Heart left ventricle (tissue), 16 donors: ENCODE results near the gene TRIM58. TPM values are rescaled to one million over a fixed set of nuclear protein-coding genes. Genes with fewer than 3 reads are reported as not detected.

ENCODE experiments used
- ATAC-seq, 4 donors: fragments of 200-7000 bp; cut with Tn5 transposase; one replicate each; pipeline ENCODE4 v1.9.1; 2020 to 2022; ENCODE audit warnings: moderate library complexity in 4 of 4, mild to moderate bottlenecking in 3 of 4, moderate number of reproducible peaks in 1 of 4
- DNase-seq, 5 donors: peaks; one replicate each; pipeline ENCODE4 v3.0.0-alpha.2; 2020
- H3K27ac ChIP-seq, 12 donors: fragments of 200-600 bp; sonication (generic) in 4 of 12; one replicate each; pipeline versions ENCODE4 v1.5.0 to v1.8.0; 2016 to 2022; ENCODE audit warnings: mild to moderate bottlenecking in 2 of 12
- H3K27me3 ChIP-seq, 9 donors: fragments of 200-600 bp; sonication (generic) in 2 of 9; one replicate each; pipeline versions ENCODE4 v1.5.1 to v1.8.0; 2016 to 2022; ENCODE audit warnings: mild to moderate bottlenecking in 3 of 9
- H3K36me3 ChIP-seq, 9 donors: fragments of 200-600 bp; sonication (generic) in 2 of 9; one replicate each; pipeline versions ENCODE4 v1.5.0 to v1.8.0; 2018 to 2022; ENCODE audit warnings: mild to moderate bottlenecking in 2 of 9
- H3K4me1 ChIP-seq, 12 donors: fragments of 200-600 bp; sonication (generic) in 4 of 12; one replicate each; pipeline versions ENCODE4 v1.5.0 to v1.8.0; 2016 to 2022; ENCODE audit warnings: mild to moderate bottlenecking in 3 of 12
- H3K4me3 ChIP-seq, 12 donors: fragments of 200-600 bp; sonication (generic) in 4 of 12; one replicate each; pipeline versions ENCODE4 v1.5.0 to v1.8.0; 2017 to 2022; ENCODE audit warnings: mild to moderate bottlenecking in 9 of 12, moderate library complexity in 4 of 12
- H3K9me3 ChIP-seq, 12 donors: fragments of 200-600 bp; sonication (generic) in 4 of 12; one replicate each; pipeline versions ENCODE4 v1.5.0 to v1.8.0; 2016 to 2022; ENCODE audit warnings: mild to moderate bottlenecking in 1 of 12
- POLR2A ChIP-seq, 2 donors: fragments of 450-650 bp; IDR thresholded peaks; one replicate each; pipeline ENCODE4 v1.6.1; 2017; ENCODE audit warnings: antibody characterized with exemption in 2 of 2, mild to moderate bottlenecking in 2 of 2, moderate library complexity in 2 of 2
- WGBS, 4 donors: extraction: QIAGEN DNeasy Blood & Tissue Kit in 2 of 4; methylation state at CpG; one replicate each; pipeline versions ENCODE4 v1.1.5 to v1.1.7; 2013 to 2018; 5-methylcytosine and 5-hydroxymethylcytosine counted together
- intact Hi-C, 10 donors: fragments of 100-400 bp; cut with DNase I; formaldehyde crosslinking; loops; one replicate each; pipeline versions ENCODE4 v1.11.1 to v1.14.2; 2022
- polyA plus RNA-seq, 2 donors: library from polyadenylated mRNA; stranded (reverse); fragments of 200-250 nt; gene quantifications; one replicate each; pipeline ENCODE4 v1.2.3, GENCODE V29; 2013
- total RNA-seq, 9 donors: library from RNA; depleted of rRNA in 2 of 9; stranded (reverse); fragments of >200 nt in 2 of 9; fragmentation: NEBNext Ultra II Directional in 3 of 9; extraction: Animal tissue kit (Norgen Biotek cat#: 25700) in 3 of 9; gene quantifications; one replicate each; pipeline versions ENCODE4 v1.1.0 to v1.2.4, GENCODE V29; 2016 to 2023
- TF ChIP-seq, protein P1 (sequence below), 12 donors: fragments of 200-600 bp; sonication (generic) in 4 of 12; IDR thresholded peaks; one replicate each; pipeline versions ENCODE4 v1.5.0 to v1.8.0; 2018 to 2022; ENCODE audit warnings: antibody characterized with exemption in 12 of 12, mild to moderate bottlenecking in 5 of 12
- donor health status: ischemic (EF 13 %, LVEDD 7.1; RV severe dilation, severe dysfunction).
- donor health status: healthy with polysubstance abuse.
- donor health status: DM: no; HTN: yes; CAD: no.
- donor health status: DM: no; HTN: no; CAD: no.
- donor health status: ischemic (EF 25% LVEDD 6.9; RV normal size, moderate dysfunction).
- donor health status: ischemic (EF 25% LVEDD 5.7; RV mildly dilated, moderate dysfunction).
- donor health status: healthy.
- donor health status: DM: yes; HTN: yes; CAD: no.
- donor health status: ischemic (EF 35%, LVEDD 5.7; RV mildly dilated, moderate dysfunction).
- donor health status: nonischemic (EF 11% LVEDD 7.7; RV severe dilation, severe dysfunction).
- donor health status: DM: yes; HTN: yes; CAD: no.
- donor health status: PGD.
- donor health status: ischemic (EF 29% LVEDD 5.4; RV normal size, mild dysfunction).
- donor health status: nonischemic (EF 23%, LVEDD 6.1; RV moderate dilation, normal function).

The TRIM58 gene
- total and polyA plus RNA-seq, 11 donors, result 0.11 to 9.6 (median 0.27) TPM; not detected in 2

DNA sequence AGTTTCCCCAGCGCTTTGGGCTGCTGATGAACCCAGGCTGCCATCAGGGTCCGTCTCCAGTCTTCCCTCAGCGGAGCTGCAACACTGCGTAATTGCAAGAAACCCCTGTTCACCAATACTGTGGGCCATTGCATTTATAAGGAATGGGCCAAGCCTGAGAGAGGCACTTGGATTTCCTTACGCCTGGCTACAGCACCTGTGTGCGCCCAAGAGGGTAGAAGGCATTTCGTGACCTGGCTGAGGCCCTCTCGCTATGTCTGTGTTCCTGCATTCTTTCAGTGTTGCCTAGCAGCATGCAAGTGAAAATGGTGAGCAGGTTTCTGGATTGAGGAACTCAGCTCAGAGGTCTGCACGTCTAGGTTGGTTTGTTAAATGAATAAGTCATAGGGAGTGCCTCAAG is 26.4 kb downstream of the TRIM58 start:
- Histone ChIP-seq H3K36me3 (no peaks in the 10 kb centered on the region), H3K9me3 (no peaks in the 10 kb centered on the region), H3K4me1 (no peaks in the 10 kb centered on the region), H3K27me3 (no peaks in the 10 kb centered on the region), H3K4me3 (no peak overlapping the region), H3K27ac (no peak overlapping the region)
- no peak for TF ChIP-seq POLR2A (IDR thresholded peaks at IDR 0.05)
- DNase-seq (no peak), ATAC-seq (no peak)
- intact Hi-C loops, result no loop called here
- 78 to 96% (median 87%) methylated on average over 8 to 9 of the region's 9 CpGs for WGBS, 4 donors

DNA sequence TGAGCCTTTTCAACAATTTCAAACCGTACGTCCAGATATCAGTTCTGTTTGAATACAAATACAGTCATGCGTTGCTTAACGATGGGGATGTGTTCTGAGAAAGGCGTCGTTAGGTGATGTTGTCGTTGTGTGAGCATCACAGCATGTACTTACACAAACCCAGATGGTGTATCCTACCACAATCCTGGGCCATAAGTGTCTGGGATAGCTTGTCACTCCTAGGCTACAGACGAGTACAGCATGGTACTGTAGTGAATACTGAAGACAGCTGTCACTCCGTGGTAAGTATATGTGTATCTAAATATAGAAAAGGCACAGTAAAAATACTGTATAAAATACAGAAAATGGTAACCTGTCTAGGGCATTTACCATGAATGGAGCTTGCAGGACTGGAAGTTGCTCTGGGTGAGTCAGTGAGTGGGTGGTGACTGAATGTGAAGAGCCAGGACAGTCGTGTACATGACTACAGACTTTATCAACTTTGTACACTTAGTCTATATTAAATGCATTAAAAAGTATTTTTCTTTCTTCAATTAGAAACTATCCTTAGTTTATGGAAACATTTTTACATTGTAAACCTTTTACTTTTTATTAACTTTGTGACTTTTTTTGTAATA is 27.9 kb downstream of the TRIM58 start:
- TF ChIP-seq POLR2A (IDR thresholded peaks at IDR 0.05), result no peak
- TF ChIP-seq, protein P1, sequence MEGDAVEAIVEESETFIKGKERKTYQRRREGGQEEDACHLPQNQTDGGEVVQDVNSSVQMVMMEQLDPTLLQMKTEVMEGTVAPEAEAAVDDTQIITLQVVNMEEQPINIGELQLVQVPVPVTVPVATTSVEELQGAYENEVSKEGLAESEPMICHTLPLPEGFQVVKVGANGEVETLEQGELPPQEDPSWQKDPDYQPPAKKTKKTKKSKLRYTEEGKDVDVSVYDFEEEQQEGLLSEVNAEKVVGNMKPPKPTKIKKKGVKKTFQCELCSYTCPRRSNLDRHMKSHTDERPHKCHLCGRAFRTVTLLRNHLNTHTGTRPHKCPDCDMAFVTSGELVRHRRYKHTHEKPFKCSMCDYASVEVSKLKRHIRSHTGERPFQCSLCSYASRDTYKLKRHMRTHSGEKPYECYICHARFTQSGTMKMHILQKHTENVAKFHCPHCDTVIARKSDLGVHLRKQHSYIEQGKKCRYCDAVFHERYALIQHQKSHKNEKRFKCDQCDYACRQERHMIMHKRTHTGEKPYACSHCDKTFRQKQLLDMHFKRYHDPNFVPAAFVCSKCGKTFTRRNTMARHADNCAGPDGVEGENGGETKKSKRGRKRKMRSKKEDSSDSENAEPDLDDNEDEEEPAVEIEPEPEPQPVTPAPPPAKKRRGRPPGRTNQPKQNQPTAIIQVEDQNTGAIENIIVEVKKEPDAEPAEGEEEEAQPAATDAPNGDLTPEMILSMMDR (IDR thresholded peaks at IDR 0.05), result no peak
- intact Hi-C loops, result no loop called here
- Histone ChIP-seq H3K36me3 (no peaks in the 10 kb centered on the region), H3K4me3 (no peak overlapping the region), H3K9me3 (no peaks in the 10 kb centered on the region), H3K4me1 (no peaks in the 10 kb centered on the region), H3K27ac (no peak overlapping the region), H3K27me3 (no peaks in the 10 kb centered on the region)
- 82 to 85% (median 83%) methylated on average over 10 of the region's 10 CpGs for WGBS, 4 donors
- ATAC-seq (no peak), DNase-seq (no peak)

DNA sequence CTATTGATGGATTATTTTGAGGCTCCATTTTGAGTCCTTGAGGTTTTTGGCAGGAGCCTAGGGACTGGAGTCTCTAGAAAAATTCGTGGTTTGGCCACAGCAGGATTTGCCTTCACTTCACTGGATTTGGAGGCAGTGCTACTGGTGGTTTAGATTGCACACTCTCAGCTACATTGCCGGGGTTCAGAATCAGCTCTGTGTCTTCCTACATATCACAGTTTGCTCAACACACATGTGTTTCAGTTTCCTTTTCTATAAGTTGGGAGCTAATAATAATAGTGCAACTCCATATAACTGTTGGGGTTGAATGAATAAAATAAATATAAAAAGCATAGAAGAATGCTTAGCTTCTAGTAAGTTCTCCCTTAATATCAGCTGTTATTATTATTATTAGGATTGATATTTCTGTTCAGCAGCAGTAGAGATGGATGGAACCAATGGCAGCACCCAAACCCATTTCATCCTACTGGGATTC is 38.2 kb downstream of the TRIM58 start, which contains the start of gene OR2W3:
OR2W3 (plus strand) TSS at position 425 of the 475 bp plus-strand sequence; CDS start at position 425, 0 bp downstream.
- TF ChIP-seq, protein P1 (IDR thresholded peaks at IDR 0.05), result no peak
- no peak for TF ChIP-seq POLR2A (IDR thresholded peaks at IDR 0.05)
- intact Hi-C loops, result no loop called here
- Histone ChIP-seq H3K9me3 (peaks cover 0 to 10% (median 0%) of the 10 kb centered on the region in 12 donors), H3K27me3 (no peaks in the 10 kb centered on the region), H3K4me3 (no peak within 1 kb of the TSS), H3K4me1 (no peaks in the 10 kb centered on the region), H3K27ac (no peak within 1 kb of the TSS), H3K36me3 (no peaks in the 10 kb centered on the region)
- WGBS, 4 donors, result 39 to 46% (median 44%) methylated on average over 2 of the region's 2 CpGs
- ATAC-seq (no peak), DNase-seq (no peak)

DNA sequence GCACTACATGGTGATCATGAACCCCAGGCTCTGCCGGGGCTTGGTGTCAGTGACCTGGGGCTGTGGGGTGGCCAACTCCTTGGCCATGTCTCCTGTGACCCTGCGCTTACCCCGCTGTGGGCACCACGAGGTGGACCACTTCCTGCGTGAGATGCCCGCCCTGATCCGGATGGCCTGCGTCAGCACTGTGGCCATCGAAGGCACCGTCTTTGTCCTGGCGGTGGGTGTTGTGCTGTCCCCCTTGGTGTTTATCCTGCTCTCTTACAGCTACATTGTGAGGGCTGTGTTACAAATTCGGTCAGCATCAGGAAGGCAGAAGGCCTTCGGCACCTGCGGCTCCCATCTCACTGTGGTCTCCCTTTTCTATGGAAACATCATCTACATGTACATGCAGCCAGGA is 39.0 kb downstream of the TRIM58 start:
- no peaks in the 10 kb centered on the region for H3K4me1 ChIP-seq
- H3K27ac ChIP-seq, result no peak overlapping the region
- no peaks in the 10 kb centered on the region for H3K36me3 ChIP-seq
- ATAC-seq, result no peak
- WGBS, 4 donors, result 85 to 89% (median 87%) methylated on average over 14 of the region's 14 CpGs
- no peaks in the 10 kb centered on the region for H3K27me3 ChIP-seq
- no peak overlapping the region for H3K4me3 ChIP-seq
- no peak for TF ChIP-seq POLR2A (IDR thresholded peaks at IDR 0.05)
- TF ChIP-seq, protein P1 (IDR thresholded peaks at IDR 0.05), result no peak
- intact Hi-C loops, result no loop called here
- peaks cover 0 to 10% (median 0%) of the 10 kb centered on the region in 12 donors for H3K9me3 ChIP-seq
- no peak for DNase-seq
